Measurements from ENCODE around the gene GNLY.

Gene GNLY

GRCh38 chr2:85741833-85742455 lies 47.8 kb downstream of the GNLY start:
- in situ Hi-C loops (cut with HindIII; ENCODE audit: low pct_unique_long_range_greater_than_20kb, low sequenced_read_pairs) = no loop called here
- peak in 1 of 2 experiments; percentile 59 for DNase-seq (ENCODE audit: low read depth in 1 of 2, low spot score in 1 of 2)
- TF ChIP-seq JUND (IDR thresholded peaks at IDR 0.05; ENCODE audit: low read depth) = no peak

- in situ Hi-C loops (cut with HindIII; ENCODE audit: low pct_unique_long_range_greater_than_20kb, low sequenced_read_pairs) = no loop called here
- TF ChIP-seq JUND (IDR thresholded peaks at IDR 0.05; ENCODE audit: low read depth) = no peak
- DNase-seq (ENCODE audit: low read depth in 1 of 2, low spot score in 1 of 2) = no peak
Observed at GRCh38 chr2:85743304-85743978, 49.3 kb downstream of the GNLY start.

- no peak for TF ChIP-seq JUND (IDR thresholded peaks at IDR 0.05; ENCODE audit: low read depth)
- no peak for DNase-seq (ENCODE audit: low read depth in 1 of 2, low spot score in 1 of 2)
- in situ Hi-C loops (cut with HindIII; ENCODE audit: low pct_unique_long_range_greater_than_20kb, low sequenced_read_pairs) = no loop called here
Observed at GRCh38 chr2:85744055-85744454, 49.9 kb downstream of the GNLY start.

- in situ Hi-C loops (cut with HindIII; ENCODE audit: low pct_unique_long_range_greater_than_20kb, low sequenced_read_pairs) = no loop called here
- TF ChIP-seq JUND (IDR thresholded peaks at IDR 0.05; ENCODE audit: low read depth) = no peak
- DNase-seq (ENCODE audit: low read depth in 1 of 2, low spot score in 1 of 2) = no peak
Observed at GRCh38 chr2:85744741-85745601, 50.8 kb downstream of the GNLY start.

- no peak for DNase-seq (ENCODE audit: low read depth in 1 of 2, low spot score in 1 of 2)
- in situ Hi-C loops (cut with HindIII; ENCODE audit: low pct_unique_long_range_greater_than_20kb, low sequenced_read_pairs) = no loop called here
- no peak for TF ChIP-seq JUND (IDR thresholded peaks at IDR 0.05; ENCODE audit: low read depth)
Observed at GRCh38 chr2:85745619-85746018, 51.5 kb downstream of the GNLY start.

- no peak for TF ChIP-seq JUND (IDR thresholded peaks at IDR 0.05; ENCODE audit: low read depth)
- in situ Hi-C loops (cut with HindIII; ENCODE audit: low pct_unique_long_range_greater_than_20kb, low sequenced_read_pairs) = no loop called here
- DNase-seq (ENCODE audit: low read depth in 1 of 2, low spot score in 1 of 2) = no peak
Observed at GRCh38 chr2:85746321-85747004, 52.3 kb downstream of the GNLY start.

- no peak for DNase-seq (ENCODE audit: low read depth in 1 of 2, low spot score in 1 of 2)
- in situ Hi-C loops (cut with HindIII; ENCODE audit: low pct_unique_long_range_greater_than_20kb, low sequenced_read_pairs) = no loop called here
- no peak for TF ChIP-seq JUND (IDR thresholded peaks at IDR 0.05; ENCODE audit: low read depth)
Observed at GRCh38 chr2:85747441-85747840, 53.3 kb downstream of the GNLY start.

GRCh38 chr2:85748039-85748734 lies 54.0 kb downstream of the GNLY start:
- in situ Hi-C loops (cut with HindIII; ENCODE audit: low pct_unique_long_range_greater_than_20kb, low sequenced_read_pairs) = no loop called here

More at GRCh38 chr2:85748039-85748734, 54.0 kb downstream of the GNLY start:
- TF ChIP-seq JUND (IDR thresholded peaks at IDR 0.05; ENCODE audit: low read depth) = no peak
- DNase-seq (ENCODE audit: low read depth in 1 of 2, low spot score in 1 of 2) = no peak
